Tongue (tissue), 2 donors: ENCODE measurements around the gene TNRC18. TPM values are rescaled to one million over a fixed set of nuclear protein-coding genes. Genes with fewer than 3 reads are reported as not detected.
"Not testable (repeated sequence)": the region's sequence is repeated elsewhere in the genome, so short reads cannot be mapped to it uniquely, and the experiment has no call there.

ENCODE experiments used
- DNase-seq: peaks from one replicate; pipeline ENCODE4 v3.0.0-alpha.2; 2015
- total RNA-seq: library from RNA; depleted of rRNA; stranded (reverse); fragments of >200 nt; gene quantifications from one replicate; pipeline ENCODE4 v1.2.3, GENCODE V29; 2014

TNRC18 gene
- total RNA-seq, 1 donor from 2014 or later, result 63.0 TPM

GRCh38 chr7:5267829-5268228 is 155.8 kb downstream of the TNRC18 start:
- not testable (repeated sequence) for DNase-seq

GRCh38 chr7:5266191-5267028 is 157.2 kb downstream of the TNRC18 start:
- DNase-seq, result no peak

- DNase-seq, result no peak
Observed at GRCh38 chr7:5265320-5266190, 158.1 kb downstream of the TNRC18 start.

GRCh38 chr7:5263066-5263465 is 160.6 kb downstream of the TNRC18 start:
- not testable (repeated sequence) for DNase-seq

- DNase-seq, result not testable (repeated sequence)
Observed at GRCh38 chr7:5260530-5261068, 163.0 kb downstream of the TNRC18 start.

Other genes with a start within 250 kb of the TNRC18 start
- 51.3 TPM for gene WIPI2, start 233.6 kb downstream of the TNRC18 start, total RNA-seq
- 11.2 TPM for gene SLC29A4, start 140.9 kb downstream of the TNRC18 start, total RNA-seq
- 6.8 TPM for gene FBXL18, start 90.0 kb upstream of the TNRC18 start, total RNA-seq
- gene ACTB, start 106.8 kb upstream of the TNRC18 start, total RNA-seq, result 1,636 TPM
- 175 TPM for gene FSCN1, start 169.0 kb upstream of the TNRC18 start, total RNA-seq